Thymus (tissue), 11 donors: Measurements from ENCODE around the gene NPDC1. TPM values are rescaled to one million over a fixed set of nuclear protein-coding genes. Genes with fewer than 3 reads are reported as not detected.
"Not testable (repeated sequence)": the region's sequence is repeated elsewhere in the genome, so short reads cannot be mapped to it uniquely, and the experiment has no call there.

Experiments
- DNase-seq, 9 donors: peaks; one replicate each; pipeline ENCODE4 v3.0.0-alpha.2; 2013; ENCODE audit warnings: low spot score in 9 of 9, low read depth in 6 of 9, missing footprints in 1 of 9
- H3K27ac ChIP-seq, 2 donors: one replicate each; pipeline ENCODE4 v1.5.1; 2013; ENCODE audit warnings: control low read depth in 1 of 2, low read depth in 1 of 2, low read length in 1 of 2, mild to moderate bottlenecking in 1 of 2, moderate library complexity in 1 of 2
- H3K27me3 ChIP-seq, 2 donors: one replicate each; pipeline ENCODE4 v1.5.1; 2013; ENCODE audit warnings: low read length in 1 of 2; ENCODE audit not compliant: control insufficient read depth in 2 of 2, insufficient read depth in 1 of 2
- H3K36me3 ChIP-seq, 2 donors: one replicate each; pipeline ENCODE4 v1.5.1; 2013; ENCODE audit warnings: low read length in 1 of 2, mild to moderate bottlenecking in 1 of 2, moderate library complexity in 1 of 2; ENCODE audit not compliant: control insufficient read depth in 2 of 2, insufficient read depth in 2 of 2
- H3K4me1 ChIP-seq, 2 donors: one replicate each; pipeline ENCODE4 v1.5.1; 2013; ENCODE audit warnings: low read length in 2 of 2; ENCODE audit not compliant: control insufficient read depth in 2 of 2, insufficient read depth in 2 of 2
- H3K4me3 ChIP-seq, 2 donors: one replicate each; pipeline ENCODE4 v1.5.1; 2013; ENCODE audit warnings: low read length in 2 of 2, control low read depth in 1 of 2, mild to moderate bottlenecking in 1 of 2
- H3K9me3 ChIP-seq, 2 donors: one replicate each; pipeline ENCODE4 v1.5.1; 2013; ENCODE audit warnings: low read length in 1 of 2, mild to moderate bottlenecking in 1 of 2; ENCODE audit not compliant: control insufficient read depth in 2 of 2, insufficient read depth in 1 of 2
- WGBS: extraction: QIAGEN DNeasy Blood & Tissue Kit; methylation state at CpG from one replicate; pipeline ENCODE4 v1.1.7; 2013; 5-methylcytosine and 5-hydroxymethylcytosine counted together
- polyA plus RNA-seq: library from polyadenylated mRNA; stranded (reverse); fragments of 200-250 nt; gene quantifications from one replicate; pipeline ENCODE4 v1.2.3, GENCODE V29; 2013
- total RNA-seq: library from RNA; stranded (reverse); fragments of 120-200 nt; gene quantifications from one replicate; pipeline ENCODE4 v1.2.4, GENCODE V29; 2013
- donor health status: healthy.

The NPDC1 gene
- total and polyA plus RNA-seq, 2 donors = 4.8 to 71.1 TPM

DNA sequence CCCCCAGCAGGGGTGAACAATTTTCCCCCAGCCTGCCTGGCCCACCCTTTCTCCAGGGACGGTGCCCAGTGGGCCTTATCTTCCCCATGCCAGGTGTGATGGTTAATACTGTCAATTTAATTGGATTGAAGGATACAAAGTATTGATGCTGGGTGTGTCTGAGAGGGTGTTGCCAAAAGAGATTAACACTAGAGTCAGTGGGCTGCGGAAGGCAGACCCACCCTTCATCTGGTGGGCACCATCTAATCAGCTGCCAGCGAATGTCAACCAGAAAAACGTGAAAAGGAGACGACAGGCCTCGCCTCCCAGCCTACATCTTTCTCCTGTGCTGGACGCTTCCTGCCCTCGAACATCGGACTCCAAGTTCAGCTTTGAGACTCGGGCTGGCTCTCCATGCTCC, 8.5 kb downstream of the NPDC1 start:
- peaks cover 3 to 49% of the 10 kb centered on the region in 2 donors for H3K27me3 ChIP-seq
- no peak for DNase-seq
- H3K4me1 ChIP-seq = peaks cover under 1 to 17% of the 10 kb centered on the region in 2 donors
- 96% methylated on average over 10 of the region's 10 CpGs for WGBS
- no peaks in the 10 kb centered on the region for H3K9me3 ChIP-seq
- H3K27ac ChIP-seq = no peak overlapping the region
- no peaks in the 10 kb centered on the region for H3K36me3 ChIP-seq
- no peak overlapping the region for H3K4me3 ChIP-seq

DNA sequence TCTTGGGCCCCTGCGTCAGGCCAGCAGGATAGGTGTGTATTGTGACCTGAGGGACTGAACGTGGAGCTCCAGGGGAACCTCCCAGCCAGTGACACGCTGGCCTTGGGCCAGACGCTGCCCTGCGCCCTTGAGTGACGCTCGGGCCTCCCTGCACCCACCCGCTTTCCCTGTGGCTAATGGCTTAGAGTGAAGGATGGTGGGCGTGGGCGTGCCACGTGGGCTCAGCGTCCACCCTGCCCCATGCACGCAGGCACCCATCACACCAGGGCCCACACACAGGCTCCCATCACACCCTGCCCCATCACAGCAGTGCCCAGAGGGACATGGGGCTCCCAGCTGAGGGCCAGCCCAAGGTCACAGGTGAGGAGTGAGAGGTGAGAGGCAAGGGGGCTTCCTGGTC, 8.9 kb downstream of the NPDC1 start:
- Histone ChIP-seq H3K27me3 (peaks cover 5 to 53% of the 10 kb centered on the region in 2 donors), H3K9me3 (no peaks in the 10 kb centered on the region), H3K27ac (no peak overlapping the region), H3K4me1 (peaks cover 4 to 21% of the 10 kb centered on the region in 2 donors), H3K4me3 (no peak overlapping the region), H3K36me3 (no peaks in the 10 kb centered on the region)
- 94% methylated on average over 13 of the region's 13 CpGs for WGBS
- DNase-seq = no peak

DNA sequence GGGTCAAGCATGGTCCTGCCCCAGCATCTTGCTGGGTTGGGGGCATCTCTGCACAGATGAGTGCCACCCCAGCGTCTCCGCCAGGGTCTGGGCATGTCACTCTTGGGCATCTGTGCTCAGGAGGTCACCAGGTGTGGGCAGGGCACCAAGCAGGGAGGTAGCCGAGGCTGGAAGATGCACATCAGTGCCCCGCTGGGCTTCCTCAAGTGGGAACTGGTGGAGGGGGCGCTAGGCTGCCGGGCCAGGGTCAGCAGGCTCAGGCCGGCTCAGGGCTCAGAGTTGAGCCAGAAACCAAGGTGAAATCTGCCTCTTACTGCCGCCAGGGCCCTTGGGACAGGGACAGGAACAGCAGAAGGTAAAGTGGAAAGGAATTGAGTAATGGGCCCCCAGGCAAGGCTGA, 10.0 kb downstream of the NPDC1 start:
- H3K4me1 ChIP-seq = peaks cover 4 to 25% of the 10 kb centered on the region in 2 donors
- no peaks in the 10 kb centered on the region for H3K36me3 ChIP-seq
- no peak overlapping the region for H3K4me3 ChIP-seq
- peaks cover 16 to 53% of the 10 kb centered on the region in 2 donors for H3K27me3 ChIP-seq
- H3K27ac ChIP-seq = no peak overlapping the region
- 94% methylated on average over 8 of the region's 8 CpGs for WGBS
- DNase-seq = no peak
- H3K9me3 ChIP-seq = no peaks in the 10 kb centered on the region

DNA sequence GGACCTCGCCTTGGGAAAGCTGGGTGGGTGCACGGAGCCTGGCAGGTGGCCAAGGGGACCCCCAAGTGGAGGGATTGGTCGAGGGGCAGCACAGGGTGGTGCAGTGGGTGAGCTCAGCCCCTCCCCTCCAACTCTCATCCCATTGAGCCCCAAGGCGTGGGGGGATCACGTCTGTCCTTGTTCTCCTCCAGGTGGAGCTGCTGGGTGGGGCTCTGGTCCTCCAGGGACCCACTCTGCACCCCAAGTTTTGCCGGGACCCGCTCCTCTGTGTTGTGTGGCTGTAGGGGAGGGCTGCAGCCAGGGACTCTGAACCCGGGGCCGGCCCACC, 10.5 kb downstream of the NPDC1 start:
- H3K36me3 ChIP-seq = no peaks in the 10 kb centered on the region
- no peak overlapping the region for H3K4me3 ChIP-seq
- no peaks in the 10 kb centered on the region for H3K9me3 ChIP-seq
- H3K27me3 ChIP-seq = peaks cover 19 to 53% of the 10 kb centered on the region in 2 donors
- no peak overlapping the region for H3K27ac ChIP-seq
- WGBS = 46% methylated on average over 9 of the region's 9 CpGs
- DNase-seq = no peak
- H3K4me1 ChIP-seq = peaks cover 4 to 29% of the 10 kb centered on the region in 2 donors

DNA sequence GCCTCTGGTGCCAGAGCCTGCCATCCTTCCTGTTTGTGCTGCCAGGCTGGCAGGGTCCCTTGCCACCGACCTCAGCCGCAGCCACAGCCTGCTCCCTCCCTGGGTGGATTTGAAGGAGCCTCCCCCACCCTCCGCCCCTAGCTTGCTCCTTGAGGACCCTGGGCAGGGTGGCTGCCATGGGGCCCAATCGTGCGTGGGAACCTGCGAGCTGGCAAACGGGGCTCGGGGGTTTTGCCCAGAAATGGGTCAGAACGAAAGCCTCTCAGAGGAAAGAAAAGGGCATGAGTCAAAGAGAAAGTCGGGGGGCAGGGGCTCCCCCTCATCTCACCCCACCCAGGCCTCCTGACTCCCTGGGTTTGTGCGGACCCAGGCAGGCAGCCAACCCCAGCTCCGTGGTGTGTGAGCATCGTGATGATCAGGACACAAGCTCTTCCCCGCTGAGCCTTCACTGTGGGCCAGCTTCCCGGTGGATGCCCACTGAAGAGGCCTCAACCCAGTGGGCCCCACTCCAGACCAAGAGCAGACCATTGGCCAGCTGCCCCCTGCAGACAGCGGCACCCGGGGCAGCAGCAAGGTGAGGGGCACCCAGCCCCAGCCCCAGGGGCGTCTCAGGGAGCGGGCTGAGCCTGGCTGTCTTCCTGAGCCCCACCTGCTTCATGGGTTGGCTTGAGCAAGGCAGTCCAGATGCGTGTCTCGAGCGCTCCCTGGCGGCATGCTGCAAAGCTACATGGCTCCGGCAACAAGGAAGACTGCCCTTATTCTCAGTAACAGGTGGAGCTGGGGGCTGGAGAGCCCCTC, 11.1 kb downstream of the NPDC1 start:
- Histone ChIP-seq H3K27ac (peak overlapping the region in 1 of 2 donors; percentile 8), H3K4me1 (peaks cover 7 to 35% of the 10 kb centered on the region in 2 donors), H3K36me3 (no peaks in the 10 kb centered on the region), H3K27me3 (peaks cover 23 to 56% of the 10 kb centered on the region in 2 donors), H3K4me3 (no peak overlapping the region), H3K9me3 (no peaks in the 10 kb centered on the region)
- DNase-seq = peak; percentile 68 to 93 (median 78)
- 2% methylated on average over 24 of the region's 24 CpGs for WGBS

DNA sequence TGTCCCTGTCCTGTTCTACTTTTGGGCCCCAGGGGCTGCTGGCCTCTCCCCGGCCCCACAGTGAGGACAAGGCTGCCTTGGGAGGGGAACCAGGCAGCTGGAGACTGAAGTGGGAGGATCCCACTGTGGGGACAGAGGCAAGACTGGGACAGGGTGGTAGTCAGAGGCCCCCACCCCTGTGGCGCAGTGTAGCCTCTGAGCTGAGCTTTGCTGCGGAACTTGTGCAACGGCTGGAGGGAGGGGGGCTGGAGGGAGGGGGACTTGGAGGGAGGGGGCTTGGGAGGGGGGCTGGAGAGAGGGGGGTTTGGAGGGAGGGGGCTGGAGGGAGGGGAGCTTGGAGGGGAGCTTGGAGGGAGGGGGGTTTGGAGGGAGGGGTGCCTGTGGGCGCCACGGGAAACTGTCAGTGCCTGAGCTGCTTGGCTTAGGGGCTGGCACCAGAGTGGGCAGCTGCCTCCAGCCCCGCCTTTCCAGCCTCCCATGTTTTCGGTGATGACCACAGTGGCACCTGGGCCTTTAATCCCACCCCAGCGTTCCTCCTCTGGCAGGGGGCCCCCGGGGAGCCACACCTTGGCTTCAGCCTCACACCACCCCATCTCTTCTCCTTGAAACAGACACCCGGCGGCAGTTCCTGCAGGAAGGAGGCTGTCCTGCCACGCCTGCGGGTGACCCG, 11.8 kb downstream of the NPDC1 start:
- H3K27ac ChIP-seq = no peak overlapping the region
- DNase-seq = no peak
- no peak overlapping the region for H3K4me3 ChIP-seq
- 8% methylated on average over 15 of the region's 15 CpGs for WGBS
- no peaks in the 10 kb centered on the region for H3K9me3 ChIP-seq
- peaks cover 26 to 62% of the 10 kb centered on the region in 2 donors for H3K27me3 ChIP-seq
- H3K36me3 ChIP-seq = no peaks in the 10 kb centered on the region
- peaks cover 8 to 42% of the 10 kb centered on the region in 2 donors for H3K4me1 ChIP-seq

DNA sequence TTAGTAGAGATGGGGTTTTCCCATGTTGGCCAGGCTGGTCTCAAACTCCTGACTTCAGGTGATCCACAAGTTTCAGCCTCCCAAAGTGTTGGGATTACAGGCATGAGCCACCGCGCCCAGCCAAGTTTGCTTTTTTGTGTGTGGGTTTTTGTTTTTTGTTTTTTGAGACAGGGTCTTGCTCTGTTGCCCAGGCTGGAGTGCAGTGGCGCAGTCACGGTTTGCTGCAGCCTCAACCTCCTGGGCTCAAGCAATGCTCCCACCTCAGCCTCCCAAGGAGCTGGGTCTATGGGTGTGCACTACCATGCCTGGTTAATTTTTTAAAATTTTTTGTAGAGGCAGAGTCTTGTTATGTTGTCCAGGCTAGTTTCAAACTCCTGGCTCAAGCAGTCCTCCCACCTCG, 12.5 kb downstream of the NPDC1 start:
- not testable (repeated sequence) for H3K27ac ChIP-seq, H3K9me3 ChIP-seq, H3K36me3 ChIP-seq, H3K4me3 ChIP-seq, DNase-seq
- 97% methylated on average over 5 of the region's 5 CpGs for WGBS
- peaks cover 13 to 49% of the 10 kb centered on the region in 2 donors for H3K4me1 ChIP-seq
- peaks cover 26 to 64% of the 10 kb centered on the region in 2 donors for H3K27me3 ChIP-seq

DNA sequence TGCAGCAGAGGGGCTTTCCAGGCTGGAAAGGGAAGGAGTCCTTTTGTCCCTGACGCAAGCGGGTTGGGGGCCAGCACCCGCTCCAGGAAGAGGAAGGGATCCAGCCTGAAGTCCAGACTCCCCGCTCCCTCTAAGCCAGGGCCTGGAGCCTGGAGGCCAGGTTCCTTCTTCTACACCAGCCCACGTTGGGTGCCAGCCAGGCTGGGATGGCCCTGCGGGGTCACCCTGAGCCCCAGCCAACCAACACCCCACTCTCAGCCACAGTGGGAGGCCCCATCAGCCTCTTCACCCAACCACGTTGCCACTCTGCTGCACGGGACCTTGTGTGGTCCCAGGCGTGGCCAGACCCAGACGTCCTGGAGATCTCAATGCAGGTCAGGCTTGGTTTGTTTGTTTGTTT, 13.1 kb downstream of the NPDC1 start:
- H3K9me3 ChIP-seq = no peaks in the 10 kb centered on the region
- H3K4me1 ChIP-seq = peaks cover 13 to 51% of the 10 kb centered on the region in 2 donors
- DNase-seq = no peak
- peak overlapping the region in 1 of 2 donors; percentile 26 for H3K27ac ChIP-seq
- WGBS = 56% methylated on average over 10 of the region's 10 CpGs
- no peak overlapping the region for H3K4me3 ChIP-seq
- peaks cover 26 to 67% of the 10 kb centered on the region in 2 donors for H3K27me3 ChIP-seq
- no peaks in the 10 kb centered on the region for H3K36me3 ChIP-seq

DNA sequence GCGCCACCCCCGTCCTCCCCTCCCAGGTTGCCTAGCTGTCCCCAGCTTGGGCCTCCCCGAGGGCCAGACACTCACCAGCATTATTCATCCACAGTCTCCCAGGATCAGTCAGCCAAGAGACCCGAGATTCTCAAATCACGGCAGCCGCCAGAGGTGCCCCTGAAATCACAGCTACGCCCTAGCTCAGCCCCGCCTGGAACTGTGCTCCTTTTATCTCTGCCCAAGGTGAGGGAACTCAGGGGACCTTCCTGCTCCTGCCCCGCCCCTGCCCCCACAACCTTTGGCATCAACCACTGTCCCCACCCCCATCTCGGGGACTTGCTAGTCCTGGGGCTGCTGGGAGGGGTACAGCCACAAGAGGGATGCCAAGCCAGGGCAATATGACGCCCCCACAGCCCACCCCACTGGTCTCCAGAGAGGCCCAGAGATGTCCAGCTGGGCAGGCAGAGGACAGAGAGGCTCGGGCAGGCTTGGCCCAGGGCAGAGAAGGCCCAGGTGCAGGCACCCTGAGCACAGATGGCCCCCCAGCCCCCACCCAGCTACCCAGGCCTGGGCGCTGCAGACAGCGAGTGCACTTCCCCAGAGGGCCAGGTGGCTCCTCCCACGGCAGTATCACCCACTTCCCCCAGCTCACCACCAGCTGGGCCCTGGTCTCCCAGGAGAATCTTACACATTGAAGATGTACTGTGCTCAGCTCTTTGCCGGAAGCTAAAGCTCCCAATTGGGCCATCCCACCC, 13.9 kb downstream of the NPDC1 start, which contains the start of gene FUT7:
Gene FUT7, minus strand, starts transcription at position 185 of the 737 bp plus-strand sequence. Its CDS starts 97 bp downstream, at position 88.
- peaks cover 31 to 70% of the 10 kb centered on the region in 2 donors for H3K27me3 ChIP-seq
- H3K4me1 ChIP-seq = peaks cover 13 to 56% of the 10 kb centered on the region in 2 donors
- H3K4me3 ChIP-seq = no peak within 1 kb of the TSS
- no peaks in the 10 kb centered on the region for H3K9me3 ChIP-seq
- H3K36me3 ChIP-seq = no peaks in the 10 kb centered on the region
- H3K27ac ChIP-seq = peak within 1 kb of the TSS; percentile 19 to 57
- no peak for DNase-seq
- WGBS = 21% methylated on average over 16 of the region's 16 CpGs
